GM19193 (cell line): ENCODE data around the gene MRTFB.
A peak's percentile ranks its signal among the peaks of the same experiment; 100 is the strongest.

Source experiments
- POLR2A ChIP-seq: IDR thresholded peaks from 4 replicates; pipeline ENCODE4 v1.6.1; 2011; ENCODE audit not compliant: insufficient read depth, insufficient read length; ENCODE audit errors: extremely low read depth

The MRTFB gene

GRCh38 chr16:14284930-14285512, 213.9 kb downstream of the MRTFB start:
- no peak for TF ChIP-seq POLR2A

- no peak for TF ChIP-seq POLR2A
Observed at GRCh38 chr16:14285513-14286367, 214.6 kb downstream of the MRTFB start.

- TF ChIP-seq POLR2A = no peak
Observed at GRCh38 chr16:14286368-14287230, 215.5 kb downstream of the MRTFB start.

- no peak for TF ChIP-seq POLR2A
Observed at GRCh38 chr16:14289692-14290340, 218.7 kb downstream of the MRTFB start.

GRCh38 chr16:14291286-14291685, 220.2 kb downstream of the MRTFB start:
- no peak for TF ChIP-seq POLR2A

GRCh38 chr16:14292051-14292825, 221.1 kb downstream of the MRTFB start:
- TF ChIP-seq POLR2A = no peak

- no peak for TF ChIP-seq POLR2A
Observed at GRCh38 chr16:14296663-14297062, 225.5 kb downstream of the MRTFB start.

- no peak for TF ChIP-seq POLR2A
Observed at GRCh38 chr16:14298374-14299122, 227.4 kb downstream of the MRTFB start.

- TF ChIP-seq POLR2A = no peak
Observed at GRCh38 chr16:14300705-14301168, 229.6 kb downstream of the MRTFB start.

GRCh38 chr16:14301169-14302030, 230.3 kb downstream of the MRTFB start:
- TF ChIP-seq POLR2A = no peak

GRCh38 chr16:14302031-14302398, 230.9 kb downstream of the MRTFB start:
- TF ChIP-seq POLR2A = peak; percentile 53

GRCh38 chr16:14302399-14303181, 231.5 kb downstream of the MRTFB start:
- TF ChIP-seq POLR2A = no peak

- no peak for TF ChIP-seq POLR2A
Observed at GRCh38 chr16:14303182-14303618, 232.1 kb downstream of the MRTFB start.
